Measurements from ENCODE around the gene OR56B4.
"Not testable (repeated sequence)": the region's sequence is repeated elsewhere in the genome, so short reads cannot be mapped to it uniquely, and the experiment has no call there.

The OR56B4 gene

DNA sequence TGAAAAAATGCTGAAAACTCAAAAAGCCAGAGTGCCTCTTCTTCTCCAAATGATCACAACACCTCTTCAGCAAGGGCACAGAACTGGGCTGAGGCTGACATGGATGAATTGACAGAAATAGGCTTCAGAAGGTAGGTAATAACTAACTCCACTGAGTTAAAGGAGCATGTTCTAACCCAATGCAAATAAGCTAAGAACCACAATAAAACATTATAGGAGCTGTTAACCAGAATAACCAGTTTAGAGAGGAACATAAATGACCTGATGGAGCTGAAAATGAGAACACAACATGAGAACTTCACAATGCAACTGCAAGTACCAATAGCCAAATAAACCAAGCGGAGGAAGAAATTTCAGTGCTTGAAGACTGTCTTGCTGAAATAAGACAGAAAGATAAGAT lies 9.2 kb downstream of the OR56B4 start:
- TF ChIP-seq CTCF (IDR thresholded peaks at IDR 0.05; ENCODE audit: low read depth, low read length) = no peak
- H3K4me3 ChIP-seq (replicated peaks in 1 of 2; ENCODE audit: low read depth in 2 of 2, low read length in 2 of 2) = no peak overlapping the region

DNA sequence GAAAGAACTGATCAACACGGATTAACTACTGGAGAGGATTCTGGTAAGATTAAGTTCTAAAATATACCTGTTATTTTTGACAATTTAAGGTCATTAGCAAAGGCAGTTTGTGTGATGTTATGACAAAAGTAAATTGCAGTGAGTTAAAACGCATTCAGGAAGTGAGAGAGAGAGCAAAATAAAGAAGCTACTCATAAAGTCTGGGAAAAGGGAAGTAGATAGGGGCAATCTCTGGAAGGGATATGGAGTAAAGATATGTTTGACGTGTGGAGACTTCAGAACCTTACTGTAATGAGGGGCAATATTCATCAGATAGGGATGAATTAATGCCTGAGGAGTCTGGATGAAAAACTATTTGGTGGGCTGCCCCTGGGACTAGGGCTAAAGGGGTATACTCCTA lies 16.8 kb downstream of the OR56B4 start:
- no peak for TF ChIP-seq CTCF (IDR thresholded peaks at IDR 0.05; ENCODE audit: low read depth, low read length)
- DNase-seq (ENCODE audit: low read depth in 2 of 2) = no peak
- H3K4me3 ChIP-seq (replicated peaks in 1 of 2; ENCODE audit: low read depth in 2 of 2, low read length in 2 of 2) = no peak overlapping the region

More for the DNA sequence above, 9.2 kb downstream of the OR56B4 start:
- no peak for DNase-seq (ENCODE audit: low read depth in 2 of 2)

DNA sequence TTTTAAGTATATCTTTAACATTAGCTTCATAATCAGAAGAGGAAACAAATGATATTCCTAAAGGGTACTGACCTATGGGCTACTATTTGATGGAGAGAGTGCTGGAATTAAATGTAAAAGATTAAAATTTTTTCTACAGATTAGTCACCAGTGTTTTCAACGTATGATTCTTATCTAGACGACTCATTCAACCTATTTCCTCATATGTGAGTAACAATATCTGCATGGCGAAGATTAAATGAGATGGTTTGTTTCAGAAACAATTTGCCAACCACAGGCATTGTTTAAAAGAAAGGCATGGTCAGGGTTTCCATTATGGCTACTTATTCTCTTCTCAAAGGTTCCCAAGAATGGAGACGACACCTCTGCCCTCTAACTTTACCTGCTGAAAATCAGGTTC lies 20.4 kb downstream of the OR56B4 start:
- no peak overlapping the region for H3K4me3 ChIP-seq (replicated peaks in 1 of 2; ENCODE audit: low read depth in 2 of 2, low read length in 2 of 2)
- no peak for TF ChIP-seq CTCF (IDR thresholded peaks at IDR 0.05; ENCODE audit: low read depth, low read length)
- peak in 1 of 2 donors; percentile 9 for DNase-seq (ENCODE audit: low read depth in 2 of 2)

- DNase-seq (ENCODE audit: low read depth in 2 of 2) = no peak
- no peak overlapping the region for H3K4me3 ChIP-seq (replicated peaks in 1 of 2; ENCODE audit: low read depth in 2 of 2, low read length in 2 of 2)
- TF ChIP-seq CTCF (IDR thresholded peaks at IDR 0.05; ENCODE audit: low read depth, low read length) = no peak
Observed at GRCh38 chr11:6129011-6129410, 21.5 kb downstream of the OR56B4 start.

- no peak overlapping the region for H3K4me3 ChIP-seq (replicated peaks in 1 of 2; ENCODE audit: low read depth in 2 of 2, low read length in 2 of 2)
- no peak for TF ChIP-seq CTCF (IDR thresholded peaks at IDR 0.05; ENCODE audit: low read depth, low read length)
- no peak for DNase-seq (ENCODE audit: low read depth in 2 of 2)
Observed at GRCh38 chr11:6129635-6130034, 22.2 kb downstream of the OR56B4 start.

DNA sequence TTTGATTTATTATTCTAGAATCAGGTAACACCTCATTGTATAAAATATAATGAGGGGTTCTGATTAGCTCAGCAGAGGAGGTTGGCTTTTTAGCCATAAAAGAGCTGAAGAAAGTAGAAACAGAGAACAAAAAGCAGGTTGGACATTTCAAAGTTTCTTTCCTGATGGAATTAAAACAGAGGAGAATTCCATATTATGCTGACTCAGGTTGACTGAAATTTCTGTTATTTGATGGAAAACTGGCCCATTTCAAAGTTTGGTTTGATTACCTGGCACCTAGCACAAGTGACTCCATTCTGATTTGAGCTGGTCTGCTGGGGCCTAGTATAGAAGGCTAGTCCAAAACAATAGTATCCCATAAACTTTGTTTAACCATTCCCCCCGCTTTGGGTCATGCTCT lies 24.9 kb downstream of the OR56B4 start:
- H3K4me3 ChIP-seq (replicated peaks in 1 of 2; ENCODE audit: low read depth in 2 of 2, low read length in 2 of 2) = no peak overlapping the region
- TF ChIP-seq CTCF (IDR thresholded peaks at IDR 0.05; ENCODE audit: low read depth, low read length) = no peak
- no peak for DNase-seq (ENCODE audit: low read depth in 2 of 2)

DNA sequence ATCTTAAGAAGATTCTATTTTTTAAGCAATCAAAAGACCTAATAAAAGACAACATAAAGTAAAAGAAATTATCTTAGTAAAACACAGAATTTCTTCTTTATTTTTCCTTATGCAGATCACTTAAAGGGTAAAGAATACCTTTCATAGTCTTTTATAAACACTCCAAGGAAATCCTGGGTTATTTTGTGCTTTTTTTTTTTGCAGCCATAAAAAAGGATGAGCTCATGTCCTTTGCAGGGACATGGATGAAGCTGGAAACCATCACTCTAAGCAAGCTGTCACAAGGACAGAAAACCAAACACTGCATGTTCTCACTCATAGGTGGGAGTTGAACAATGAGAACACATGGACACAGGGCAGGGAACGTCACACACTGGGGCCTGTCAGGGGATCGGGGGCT lies 28.5 kb downstream of the OR56B4 start:
- H3K4me3 ChIP-seq (replicated peaks in 1 of 2; ENCODE audit: low read depth in 2 of 2, low read length in 2 of 2); DNase-seq (ENCODE audit: low read depth in 2 of 2): not testable (repeated sequence)
